OCI-LY7 (cell line): ENCODE data around the gene PIM2. TPM values are rescaled to one million over a fixed set of nuclear protein-coding genes. Genes with fewer than 3 reads are reported as not detected.

ENCODE experiments used
- Bru-seq: library from RNA; stranded (reverse); fragments of 400-500 nt; gene quantifications from one replicate; lab custom pipeline; 2021; lab: Mats Ljungman, UMichigan
- BruChase-seq, 2 experiments: library from RNA; stranded (reverse); fragments of 400-500 nt; gene quantifications; one replicate each; lab custom pipeline; 2021; lab: Mats Ljungman, UMichigan
- BruUV-seq: library from RNA; stranded (reverse); fragments of 400-500 nt; replicated peaks from 2 replicates; lab custom pipeline; 2021; lab: Mats Ljungman, UMichigan
- CTCF ChIA-PET: fragments of 300-600 bp; sonication (Branson Sonifier 250); formaldehyde crosslinking; loops from one replicate; lab custom pipeline; 2022; ENCODE audit warnings: antibody characterized with exemption; ENCODE audit not compliant: unreplicated experiment; lab: Charles Lee
- POLR2A ChIA-PET: fragments of 300-600 bp; sonication (Branson Sonifier 250); formaldehyde crosslinking; loops from one replicate; lab custom pipeline; 2022; ENCODE audit warnings: antibody characterized with exemption; lab: Charles Lee
- DNase-seq: peaks from one replicate; pipeline ENCODE4 v3.0.0-alpha.2; 2015; ENCODE audit warnings: low spot score
- H2AFZ ChIP-seq: fragments of 200-600 bp; sonication (generic), shearing (Covaris generic); 2 replicates; pipeline ENCODE4 v1.6.1; 2014; ENCODE audit warnings: mild to moderate bottlenecking, antibody characterized with exemption, low read length, moderate library complexity
- H3K27ac ChIP-seq: fragments of 200-600 bp; sonication (generic); 2 replicates; pipeline ENCODE4 v1.5.1; 2014; ENCODE audit warnings: mixed run types, low read depth, mild to moderate bottlenecking, moderate library complexity, low read length, inconsistent platforms; ENCODE audit not compliant: poor library complexity, severe bottlenecking
- H3K36me3 ChIP-seq: fragments of 200-600 bp; sonication (generic); 2 replicates; pipeline ENCODE4 v1.6.1; 2014; ENCODE audit warnings: mild to moderate bottlenecking, antibody characterized with exemption, low read length, moderate library complexity, mixed read lengths; ENCODE audit not compliant: insufficient read depth
- H3K4me1 ChIP-seq: fragments of 200-600 bp; sonication (generic); 2 replicates; pipeline ENCODE4 v1.5.1; 2014; ENCODE audit warnings: mild to moderate bottlenecking, low read length; ENCODE audit not compliant: insufficient read depth, poor library complexity, severe bottlenecking
- H3K4me2 ChIP-seq: fragments of 200-600 bp; sonication (generic); 2 replicates; pipeline ENCODE4 v1.6.1; 2014; ENCODE audit warnings: mild to moderate bottlenecking, low read length
- H3K4me3 ChIP-seq: fragments of 200-600 bp; sonication (generic); 2 replicates; pipeline ENCODE4 v1.5.1; 2014; ENCODE audit warnings: mild to moderate bottlenecking, low read depth, low read length; ENCODE audit not compliant: poor library complexity, severe bottlenecking
- H3K79me2 ChIP-seq: fragments of 200-600 bp; sonication (generic); 2 replicates; pipeline ENCODE4 v1.6.1; 2016; ENCODE audit warnings: low read depth, mild to moderate bottlenecking, low read length, moderate library complexity, mixed read lengths; ENCODE audit not compliant: insufficient read depth
- H3K9me2 ChIP-seq: fragments of 200-600 bp; sonication (generic); 2 replicates; pipeline ENCODE4 v1.6.1; 2016; ENCODE audit warnings: mild to moderate bottlenecking, low read length, mixed read lengths; ENCODE audit not compliant: insufficient read depth
- H3K9me3 ChIP-seq: fragments of 200-600 bp; sonication (generic); 2 replicates; pipeline ENCODE4 v1.6.1; 2014; ENCODE audit warnings: mild to moderate bottlenecking, mixed run types, low read length, mixed read lengths
- H4K20me1 ChIP-seq: fragments of 200-600 bp; sonication (generic); 2 replicates; pipeline ENCODE4 v1.6.1; 2014; ENCODE audit warnings: mild to moderate bottlenecking, antibody characterized with exemption, low read length, moderate library complexity, mixed read lengths; ENCODE audit not compliant: insufficient read depth
- EZH2phosphoT487 ChIP-seq: fragments of 200-600 bp; sonication (generic); IDR thresholded peaks from 2 replicates; pipeline ENCODE4 v1.6.1; 2018; ENCODE audit warnings: low read depth, borderline replicate concordance, mild to moderate bottlenecking, mixed run types, antibody characterized with exemption, low read length, moderate library complexity, mixed read lengths
- intact Hi-C: fragments of 100-400 bp; cut with micrococcal nuclease; formaldehyde crosslinking; loops from one replicate; pipeline ENCODE4 v1.10.0; 2022; ENCODE audit not compliant: unreplicated experiment
- long read RNA-seq: library from polyadenylated mRNA; stranded (forward); transcript quantifications from one replicate; pipeline ENCODE4 v2.0.0, GENCODE V29; 2022
- total RNA-seq, 2 experiments: library from RNA; depleted of rRNA in 1 of 2; stranded (reverse); fragments of >200 nt in 1 of 2; shearing (Covaris generic) in 1 of 2; gene quantifications; 2 replicates each; pipeline ENCODE4 v1.2.3, GENCODE V29; 2014 to 2022
- TF ChIP-seq, protein P1 (sequence below): fragments of 200-600 bp; sonication (generic); conservative IDR thresholded peaks from 2 replicates; pipeline ENCODE4 v1.5.1; 2014; ENCODE audit warnings: mild to moderate bottlenecking, antibody characterized with exemption, low read length, moderate library complexity, mixed read lengths

Gene PIM2
- total RNA-seq (2014; rRNA removed; shearing (Covaris generic)) (41.7 and 60.3 TPM in 2 replicates), total RNA-seq (2022) (146 and 148 TPM in 2 replicates), Bru-seq, nascent RNA (percentile 94 among the genes with signal in this experiment), BruChase-seq, experiment 1, labeled RNA remaining after a 6-hour chase (percentile 89 among the genes with signal in this experiment), BruChase-seq, experiment 2, labeled RNA remaining after a 2-hour chase (percentile 98 among the genes with signal in this experiment)
- long read RNA-seq, transcript PIM2-203 (2 exons, 711 nt): minor isoform, 13 of 288 reads
- long read RNA-seq, transcript PIM2-201 (6 exons, 2,075 nt): major isoform, 225 of 288 reads
- long read RNA-seq, partial matches to known transcripts: 13 of 288 reads
- long read RNA-seq, other reads (novel, unspliced or antisense): 37 of 288 reads

DNA sequence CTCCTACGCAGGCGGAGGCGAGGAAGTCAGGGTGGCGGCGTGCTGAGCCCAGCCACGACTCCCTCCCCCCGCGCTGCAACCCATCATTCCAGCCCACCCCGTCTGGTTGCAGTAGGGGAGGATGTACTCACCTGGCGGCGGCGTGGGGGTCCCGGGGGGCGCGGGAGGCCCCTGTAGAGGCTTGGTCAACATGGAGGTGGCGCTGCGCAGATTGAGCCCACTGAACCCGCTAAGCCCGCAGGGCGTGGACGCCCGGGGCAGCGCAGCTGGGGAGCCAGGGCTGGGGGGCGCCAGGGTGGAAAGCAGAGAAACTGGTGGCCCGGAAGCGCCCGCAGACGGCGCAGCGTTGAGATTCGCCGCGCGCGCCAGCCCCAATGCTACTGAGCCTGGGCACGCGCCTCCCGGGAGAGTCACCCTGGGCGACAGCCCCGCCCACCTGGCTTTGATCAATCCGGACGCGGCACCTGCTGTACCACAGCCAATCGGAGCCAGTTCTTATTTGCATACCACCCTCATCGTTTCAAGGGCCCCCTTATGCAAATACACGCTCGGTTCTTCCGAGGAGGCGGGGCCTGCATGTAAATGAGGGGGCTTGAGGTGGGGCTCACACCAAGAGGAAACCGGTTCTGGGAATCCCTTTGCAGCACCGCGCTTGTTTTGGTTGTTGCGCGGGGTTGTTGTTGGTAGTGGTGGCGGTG is at the start of gene PIM2:
TSS of gene PIM2 (minus strand) at position 382 of the 698 bp plus-strand sequence. CDS start at position 192, 190 bp downstream.
- Histone ChIP-seq H3K36me3 (peaks cover 64% of the 10 kb centered on the region), H3K27ac (peak within 1 kb of the TSS; percentile 80), H3K9me2 (no peaks in the 10 kb centered on the region), H3K9me3 (no peaks in the 10 kb centered on the region), H3K4me3 (peak within 1 kb of the TSS; percentile 99), H3K4me1 (peaks cover 57% of the 10 kb centered on the region), H2AFZ (no peak within 1 kb of the TSS), H4K20me1 (peaks cover 19% of the 10 kb centered on the region), H3K79me2 (peaks cover 43% of the 10 kb centered on the region), H3K4me2 (peak within 1 kb of the TSS; percentile 75)
- no TSS peak for BruUV-seq
- POLR2A ChIA-PET: no interaction called here
- peak; percentile 95 for DNase-seq
- TF ChIP-seq, protein P1, sequence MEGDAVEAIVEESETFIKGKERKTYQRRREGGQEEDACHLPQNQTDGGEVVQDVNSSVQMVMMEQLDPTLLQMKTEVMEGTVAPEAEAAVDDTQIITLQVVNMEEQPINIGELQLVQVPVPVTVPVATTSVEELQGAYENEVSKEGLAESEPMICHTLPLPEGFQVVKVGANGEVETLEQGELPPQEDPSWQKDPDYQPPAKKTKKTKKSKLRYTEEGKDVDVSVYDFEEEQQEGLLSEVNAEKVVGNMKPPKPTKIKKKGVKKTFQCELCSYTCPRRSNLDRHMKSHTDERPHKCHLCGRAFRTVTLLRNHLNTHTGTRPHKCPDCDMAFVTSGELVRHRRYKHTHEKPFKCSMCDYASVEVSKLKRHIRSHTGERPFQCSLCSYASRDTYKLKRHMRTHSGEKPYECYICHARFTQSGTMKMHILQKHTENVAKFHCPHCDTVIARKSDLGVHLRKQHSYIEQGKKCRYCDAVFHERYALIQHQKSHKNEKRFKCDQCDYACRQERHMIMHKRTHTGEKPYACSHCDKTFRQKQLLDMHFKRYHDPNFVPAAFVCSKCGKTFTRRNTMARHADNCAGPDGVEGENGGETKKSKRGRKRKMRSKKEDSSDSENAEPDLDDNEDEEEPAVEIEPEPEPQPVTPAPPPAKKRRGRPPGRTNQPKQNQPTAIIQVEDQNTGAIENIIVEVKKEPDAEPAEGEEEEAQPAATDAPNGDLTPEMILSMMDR: 0 out of 2 replicates have a peak, but pooled peaks have one; percentile 31
- no peak for TF ChIP-seq EZH2phosphoT487
- intact Hi-C loops: loop anchor here (2.0 to 5.0 kb wide), 2 partner anchors 39 to 124 kb away; partner anchors contain the start of genes OTUD5 and TFE3
- CTCF ChIA-PET: no interaction called here

- CTCF ChIA-PET: no interaction called here
- intact Hi-C loops: no loop called here
- no peaks in the 10 kb centered on the region for H4K20me1 ChIP-seq
Observed at GRCh38 chrX:48968377-48968776, 49.6 kb upstream of the PIM2 start.

More at GRCh38 chrX:48968377-48968776, 49.6 kb upstream of the PIM2 start:
- no peaks in the 10 kb centered on the region for H3K9me3 ChIP-seq
- H3K9me2 ChIP-seq: no peaks in the 10 kb centered on the region
- H3K4me3 ChIP-seq: no peak overlapping the region
- no peak overlapping the region for H3K4me2 ChIP-seq
- peaks cover 6% of the 10 kb centered on the region for H3K4me1 ChIP-seq
- no peak overlapping the region for H3K27ac ChIP-seq
- no TSS peak for BruUV-seq
- H3K36me3 ChIP-seq: peaks cover 13% of the 10 kb centered on the region
- H2AFZ ChIP-seq: no peak overlapping the region
- no peaks in the 10 kb centered on the region for H3K79me2 ChIP-seq
- no peak for DNase-seq
- POLR2A ChIA-PET: no interaction called here
- TF ChIP-seq EZH2phosphoT487: no peak
- TF ChIP-seq, protein P1: no peak
